GM19238 (cell line): ENCODE data around the gene TSTD2.

Source experiments
- DNase-seq: peaks from one replicate; pipeline ENCODE4 v3.0.0; 2011; ENCODE audit warnings: low spot score; ENCODE audit not compliant: insufficient read length

Gene TSTD2

DNA sequence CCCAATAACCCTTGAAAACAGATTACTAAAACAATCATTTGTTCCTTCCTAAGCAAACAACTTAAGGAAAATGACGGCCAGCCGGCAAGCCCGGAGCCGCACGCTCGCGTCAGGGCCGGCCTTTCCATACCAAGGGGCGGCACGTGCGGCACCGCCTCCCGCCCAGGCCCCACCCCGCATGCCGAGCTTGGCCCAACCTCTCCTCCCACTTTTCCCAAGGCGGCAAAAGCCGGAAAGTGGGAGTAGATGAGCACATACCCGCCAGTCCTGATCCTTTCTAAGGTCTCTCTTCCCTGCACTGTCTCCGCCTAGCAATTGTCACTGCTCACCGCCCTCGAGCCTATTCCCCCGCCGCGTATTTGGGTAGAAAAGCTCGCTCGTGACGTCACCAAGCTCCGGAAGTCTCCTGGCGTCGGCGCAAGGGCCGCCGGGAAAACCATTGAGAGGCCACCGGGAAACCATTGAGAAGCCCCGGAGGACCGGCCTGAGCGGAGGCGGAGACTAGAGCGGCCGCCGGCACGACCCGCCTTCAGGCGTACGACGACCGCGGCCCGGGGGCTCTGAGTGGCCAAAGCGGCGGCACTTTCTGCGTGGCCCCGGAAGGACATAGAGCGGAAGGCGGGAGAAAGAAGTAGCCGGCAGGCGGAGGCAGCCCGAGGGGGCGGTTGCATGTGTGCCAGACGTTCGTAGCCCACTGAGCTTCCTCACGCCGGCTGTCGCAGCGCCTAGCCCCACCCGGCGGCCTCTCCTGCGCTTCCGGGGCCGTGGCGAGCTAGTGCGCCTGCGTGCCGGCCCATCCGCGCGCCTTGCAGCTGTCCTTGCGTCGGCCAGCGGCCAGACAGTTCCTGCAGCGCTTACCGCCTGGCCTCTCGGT, at the start of gene TSTD2, which contains the start of gene NCBP1:
Gene TSTD2, minus strand, starts transcription at position 384 of the 874 bp plus-strand sequence. CDS start 5,806 bp downstream, outside the sequence.
Gene NCBP1, plus strand, starts transcription at position 837 of the 874 bp plus-strand sequence. CDS start 61 bp downstream, outside the sequence.
- DNase-seq, result peak; percentile 80

GRCh38 chr9:97682242-97682641, 49.1 kb upstream of the TSTD2 start:
- no peak for DNase-seq

GRCh38 chr9:97675655-97676054, 42.5 kb upstream of the TSTD2 start:
- no peak for DNase-seq

DNA sequence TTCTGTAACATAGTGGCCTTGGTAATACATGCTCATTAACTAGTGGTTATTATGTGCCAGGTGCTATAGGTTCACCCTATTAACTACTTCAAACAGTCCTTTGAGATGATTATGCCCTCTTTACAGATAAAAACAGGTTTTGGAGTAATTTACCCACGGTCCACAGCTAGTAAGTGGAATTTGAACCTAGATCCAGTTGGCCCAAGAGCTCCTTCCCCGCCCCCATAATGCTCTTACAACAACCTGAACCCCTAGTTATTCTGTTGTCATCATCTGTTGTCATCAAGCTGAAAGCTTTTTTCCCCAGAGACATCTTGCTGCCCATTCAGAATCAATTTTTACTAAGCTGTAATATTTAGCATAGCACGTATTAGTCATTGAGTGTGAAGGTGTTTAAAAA, 40.8 kb upstream of the TSTD2 start:
- DNase-seq, result no peak

GRCh38 chr9:97672403-97672802, 39.2 kb upstream of the TSTD2 start:
- DNase-seq, result no peak

DNA sequence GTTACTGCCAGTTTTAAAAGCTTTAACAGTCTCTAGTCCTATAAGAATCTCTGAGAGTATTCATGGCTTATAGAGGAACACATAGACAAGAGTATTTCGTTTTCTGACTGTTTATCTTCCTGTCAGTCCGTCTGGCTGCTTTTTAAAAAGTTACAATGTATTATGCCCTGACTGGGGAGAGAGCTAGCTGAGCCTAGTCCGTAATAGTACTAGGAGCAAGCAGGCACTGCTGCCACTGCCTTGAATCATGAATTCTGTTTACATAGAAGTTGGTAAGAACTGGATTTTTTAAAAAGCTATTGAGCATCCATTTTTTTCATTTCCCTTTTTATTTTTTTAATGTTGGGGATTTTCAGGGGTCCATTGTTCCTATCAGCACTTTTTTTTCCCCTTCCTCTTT, 37.4 kb upstream of the TSTD2 start:
- no peak for DNase-seq

- no peak for DNase-seq
Measured at GRCh38 chr9:97668485-97668884, 35.3 kb upstream of the TSTD2 start.

- DNase-seq, result no peak
Measured at GRCh38 chr9:97666907-97667686, 33.9 kb upstream of the TSTD2 start.

GRCh38 chr9:97665742-97666141, 32.6 kb upstream of the TSTD2 start:
- no peak for DNase-seq

GRCh38 chr9:97660847-97661246, 27.7 kb upstream of the TSTD2 start:
- DNase-seq, result no peak

DNA sequence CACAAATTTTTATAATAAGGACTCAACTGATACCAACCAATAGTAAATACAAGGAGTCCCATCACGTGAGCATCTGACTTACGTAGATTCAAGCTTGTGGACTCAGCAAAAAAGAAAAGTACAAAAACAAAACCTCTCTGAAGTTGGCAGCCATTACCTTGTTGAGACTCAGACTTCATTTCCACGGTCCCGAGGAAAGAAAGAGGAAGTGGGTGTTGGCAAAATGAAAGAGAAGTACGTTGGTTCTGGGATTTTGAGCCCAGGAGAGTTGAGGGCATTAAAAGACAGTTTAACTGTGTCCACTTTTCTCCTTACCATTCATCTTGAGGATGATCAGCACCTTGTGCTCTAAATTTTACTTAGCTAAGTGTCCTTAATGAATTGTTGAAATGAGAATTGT, 27.2 kb upstream of the TSTD2 start:
- no peak for DNase-seq

GRCh38 chr9:97659771-97660170, 26.6 kb upstream of the TSTD2 start:
- no peak for DNase-seq

- no peak for DNase-seq
Measured at GRCh38 chr9:97658707-97659106, 25.5 kb upstream of the TSTD2 start.

DNA sequence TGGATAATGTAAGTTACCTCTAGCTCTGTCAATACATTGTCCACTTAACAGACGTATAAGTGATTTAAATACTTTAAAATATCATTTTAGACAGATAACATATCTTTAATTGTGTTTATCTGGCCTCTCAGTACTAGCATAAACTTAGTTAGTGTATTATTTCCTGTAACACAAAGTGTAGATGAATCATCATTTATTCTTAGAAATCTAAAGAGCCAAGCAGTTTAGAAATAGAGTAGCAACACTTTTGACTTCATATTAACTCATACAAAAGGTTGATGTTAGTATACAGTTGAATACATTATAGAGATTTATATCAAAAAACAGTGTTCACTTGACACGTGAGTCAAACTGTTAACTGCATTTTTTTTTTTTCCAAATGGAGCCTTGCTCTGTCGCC, 18.5 kb upstream of the TSTD2 start:
- no peak for DNase-seq

GRCh38 chr9:97647996-97648395, 14.8 kb upstream of the TSTD2 start:
- no peak for DNase-seq

- DNase-seq, result no peak
Measured at GRCh38 chr9:97645720-97646119, 12.6 kb upstream of the TSTD2 start.

- no peak for DNase-seq
Measured at GRCh38 chr9:97640325-97640724, 7.2 kb upstream of the TSTD2 start.

DNA sequence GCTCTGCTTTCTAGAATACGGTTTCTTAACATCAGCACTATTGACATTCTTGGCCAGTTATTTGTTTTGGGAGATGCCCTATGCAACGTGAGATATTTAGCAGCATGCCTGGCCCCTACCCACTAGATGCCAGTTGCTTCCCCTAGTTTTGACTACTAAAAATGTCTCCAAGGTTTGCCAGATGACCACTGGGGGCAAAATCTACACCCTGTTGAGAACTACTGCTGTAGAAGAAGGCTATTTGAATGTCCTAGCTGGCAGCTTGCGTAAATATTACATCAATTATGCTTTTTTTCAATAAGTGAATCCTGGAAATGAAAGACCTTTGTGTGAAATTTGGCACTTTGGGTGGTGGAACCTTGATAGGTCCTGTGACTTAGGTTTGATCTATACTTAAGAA, 5.5 kb upstream of the TSTD2 start:
- DNase-seq, result no peak

GRCh38 chr9:97636903-97637302, 3.7 kb upstream of the TSTD2 start:
- DNase-seq, result no peak

DNA sequence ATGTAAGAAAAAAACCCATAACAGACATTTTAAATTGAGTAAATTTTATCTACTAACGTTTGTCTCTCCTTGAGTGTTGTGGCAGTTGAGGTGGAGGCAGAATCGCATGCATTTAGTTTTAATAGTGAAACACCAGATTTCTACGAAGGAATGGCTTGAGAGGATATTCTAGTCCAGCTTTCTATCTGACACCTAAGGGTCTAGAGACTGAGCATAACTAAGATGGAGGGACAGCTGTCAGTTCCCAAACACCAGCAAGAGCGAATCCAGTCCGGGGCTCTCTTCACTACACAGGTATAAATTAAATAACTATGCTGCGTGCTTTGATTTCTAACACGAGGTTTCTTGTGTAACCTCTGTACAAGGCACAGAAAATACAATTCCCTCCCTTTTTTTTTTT, 1.9 kb upstream of the TSTD2 start:
- DNase-seq, result no peak

- no peak for DNase-seq
Measured at GRCh38 chr9:97633859-97634490, 807 bp upstream of the TSTD2 start.
